Spleen (tissue), 11 donors: Measurements from ENCODE around the gene LRMDA. TPM values are rescaled to one million over a fixed set of nuclear protein-coding genes. Genes with fewer than 3 reads are reported as not detected.

Experiments
- DNase-seq: peaks from one replicate; pipeline ENCODE4 v3.0.0-alpha.2; 2020
- H3K27ac ChIP-seq, 8 donors: fragments of 200-600 bp; sonication (generic) in 7 of 8; 1 replicate in 4 of 8; 2 replicates in 4 of 8; pipeline versions ENCODE4 v1.5.0 to v1.8.0; 2016 to 2021; ENCODE audit warnings: inconsistent platforms in 4 of 8, mild to moderate bottlenecking in 4 of 8, moderate library complexity in 1 of 8
- H3K27me3 ChIP-seq, 7 donors: fragments of 200-600 bp; sonication (generic) in 6 of 7; replicated peaks in 1 of 7; 1 replicate in 4 of 7; 2 replicates in 3 of 7; pipeline versions ENCODE4 v1.5.0 to v1.8.0; 2016 to 2021; ENCODE audit warnings: inconsistent platforms in 3 of 7, mild to moderate bottlenecking in 1 of 7
- H3K36me3 ChIP-seq, 6 donors: fragments of 200-600 bp; sonication (generic) in 5 of 6; 1 replicate in 4 of 6; 2 replicates in 2 of 6; pipeline versions ENCODE4 v1.5.0 to v1.8.0; 2016 to 2021; ENCODE audit warnings: inconsistent platforms in 2 of 6
- H3K4me1 ChIP-seq, 6 donors: fragments of 200-600 bp; sonication (generic) in 5 of 6; 1 replicate in 3 of 6; 2 replicates in 3 of 6; pipeline versions ENCODE4 v1.5.0 to v1.8.0; 2016 to 2021; ENCODE audit warnings: inconsistent platforms in 3 of 6
- H3K4me3 ChIP-seq, 8 donors: fragments of 200-600 bp; sonication (generic) in 7 of 8; 1 replicate in 4 of 8; 2 replicates in 4 of 8; pipeline versions ENCODE4 v1.5.0 to v1.8.0; 2016 to 2021; ENCODE audit warnings: inconsistent platforms in 4 of 8, mild to moderate bottlenecking in 4 of 8, moderate library complexity in 2 of 8
- H3K9me3 ChIP-seq, 8 donors: fragments of 200-600 bp; sonication (generic) in 7 of 8; 1 replicate in 4 of 8; 2 replicates in 4 of 8; pipeline versions ENCODE4 v1.5.0 to v1.8.0; 2016 to 2021; ENCODE audit warnings: inconsistent platforms in 4 of 8
- POLR2A ChIP-seq, 3 donors: fragments of 450-650 bp; IDR thresholded peaks; one replicate each; pipeline ENCODE4 v1.5.1; 2017; ENCODE audit warnings: antibody characterized with exemption in 3 of 3, mild to moderate bottlenecking in 1 of 3
- POLR2AphosphoS5 ChIP-seq, 3 donors: sonication (generic); formaldehyde crosslinking; IDR thresholded peaks; one replicate each; pipeline ENCODE4 v1.5.1; 2017; ENCODE audit warnings: antibody characterized with exemption in 3 of 3
- whole genome bisulfite sequencing, 5 donors: extraction: QIAGEN DNeasy Blood & Tissue Kit in 3 of 5; methylation state at CpG; one replicate each; pipeline versions ENCODE4 v1.1.5 to v1.1.7; 2013 to 2018; 5-methylcytosine and 5-hydroxymethylcytosine counted together
- intact Hi-C: fragments of 100-400 bp; cut with DNase I; formaldehyde crosslinking; loops from one replicate; pipeline ENCODE4 v1.15.0; 2023; ENCODE audit warnings: low total_unique reads
- polyA plus RNA-seq, 3 donors: library from polyadenylated mRNA; stranded (reverse); fragments of 200-250 nt; gene quantifications; one replicate each; pipeline ENCODE4 v1.2.1, GENCODE V29; 2013
- total RNA-seq, 7 donors: library from RNA; depleted of rRNA in 3 of 7; stranded (reverse); fragments of >200 nt in 3 of 7; fragmentation: NEBNext Ultra II Directional in 4 of 7; extraction: Animal tissue kit (Norgen Biotek cat#: 25700) in 4 of 7; gene quantifications; one replicate each; pipeline versions ENCODE4 v1.1.0 to v1.2.1, GENCODE V29; 2016 to 2021
- TF ChIP-seq, protein P1 (sequence below), 11 experiments: fragments of 200-600 bp in 7 of 11; fragments of 450-650 bp in 4 of 11; sonication (generic) in 4 of 11; IDR thresholded peaks in 8 of 11; conservative IDR thresholded peaks in 3 of 11; 1 replicate in 7 of 11; 2 replicates in 4 of 11; pipeline versions ENCODE4 v1.4.0 to v1.8.0; 2016 to 2021; ENCODE audit warnings: antibody characterized with exemption in 11 of 11, inconsistent platforms in 4 of 11, mild to moderate bottlenecking in 1 of 11
- donor health status: healthy with polysubstance abuse.
- donor health status: DM: no; HTN: no; CAD: no; lungs with moderate emphysema.
- donor health status: DM: no; HTN: no; CAD: no.
- donor health status: Bipolar disorder and iron deficiency.
- donor health status: healthy.
- donor health status: DM: no; HTN: no; CAD: no.
- donor health status: DM: yes; HTN: yes; CAD: no.

The LRMDA gene
- total and polyA plus RNA-seq, 10 donors = 7.3 to 46.6 (median 28.2) TPM

DNA sequence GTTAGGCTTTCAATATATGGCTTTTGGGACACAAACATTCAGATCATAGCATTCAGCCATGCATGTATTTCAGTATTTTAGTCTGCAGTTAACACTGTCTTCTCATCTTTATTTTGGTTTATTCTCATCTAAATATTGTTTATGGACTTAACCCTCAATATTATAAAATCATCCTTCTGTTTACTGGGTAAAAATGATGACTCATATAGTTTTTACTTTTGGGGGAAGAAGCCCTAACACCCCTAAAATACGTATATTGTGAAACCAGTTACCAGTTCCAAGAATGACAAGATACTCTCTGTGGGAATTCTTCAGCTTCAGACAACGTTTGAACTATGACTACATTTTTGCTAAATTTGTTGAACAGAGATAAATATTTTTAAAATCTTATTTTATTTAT is 505.4 kb downstream of the LRMDA start:
- intact Hi-C loops = no loop called here
- Histone ChIP-seq H3K27me3 (no peaks in the 10 kb centered on the region), H3K4me1 (peaks cover 0 to 9% (median 0%) of the 10 kb centered on the region in 6 donors), H3K36me3 (no peaks in the 10 kb centered on the region), H3K4me3 (no peak overlapping the region), H3K27ac (no peak overlapping the region), H3K9me3 (no peaks in the 10 kb centered on the region)
- WGBS, 5 donors = 29 to 64% (median 49%) methylated on average over 2 of the region's 2 CpGs
- no peak for DNase-seq
- TF ChIP-seq, protein P1, sequence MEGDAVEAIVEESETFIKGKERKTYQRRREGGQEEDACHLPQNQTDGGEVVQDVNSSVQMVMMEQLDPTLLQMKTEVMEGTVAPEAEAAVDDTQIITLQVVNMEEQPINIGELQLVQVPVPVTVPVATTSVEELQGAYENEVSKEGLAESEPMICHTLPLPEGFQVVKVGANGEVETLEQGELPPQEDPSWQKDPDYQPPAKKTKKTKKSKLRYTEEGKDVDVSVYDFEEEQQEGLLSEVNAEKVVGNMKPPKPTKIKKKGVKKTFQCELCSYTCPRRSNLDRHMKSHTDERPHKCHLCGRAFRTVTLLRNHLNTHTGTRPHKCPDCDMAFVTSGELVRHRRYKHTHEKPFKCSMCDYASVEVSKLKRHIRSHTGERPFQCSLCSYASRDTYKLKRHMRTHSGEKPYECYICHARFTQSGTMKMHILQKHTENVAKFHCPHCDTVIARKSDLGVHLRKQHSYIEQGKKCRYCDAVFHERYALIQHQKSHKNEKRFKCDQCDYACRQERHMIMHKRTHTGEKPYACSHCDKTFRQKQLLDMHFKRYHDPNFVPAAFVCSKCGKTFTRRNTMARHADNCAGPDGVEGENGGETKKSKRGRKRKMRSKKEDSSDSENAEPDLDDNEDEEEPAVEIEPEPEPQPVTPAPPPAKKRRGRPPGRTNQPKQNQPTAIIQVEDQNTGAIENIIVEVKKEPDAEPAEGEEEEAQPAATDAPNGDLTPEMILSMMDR (IDR thresholded peaks at IDR 0.05 in 8 of 11, conservative IDR thresholded peaks at IDR 0.05 in 3 of 11) = no peak
- TF ChIP-seq POLR2AphosphoS5 (IDR thresholded peaks at IDR 0.05) (no peak), POLR2A (IDR thresholded peaks at IDR 0.05) (no peak)

DNA sequence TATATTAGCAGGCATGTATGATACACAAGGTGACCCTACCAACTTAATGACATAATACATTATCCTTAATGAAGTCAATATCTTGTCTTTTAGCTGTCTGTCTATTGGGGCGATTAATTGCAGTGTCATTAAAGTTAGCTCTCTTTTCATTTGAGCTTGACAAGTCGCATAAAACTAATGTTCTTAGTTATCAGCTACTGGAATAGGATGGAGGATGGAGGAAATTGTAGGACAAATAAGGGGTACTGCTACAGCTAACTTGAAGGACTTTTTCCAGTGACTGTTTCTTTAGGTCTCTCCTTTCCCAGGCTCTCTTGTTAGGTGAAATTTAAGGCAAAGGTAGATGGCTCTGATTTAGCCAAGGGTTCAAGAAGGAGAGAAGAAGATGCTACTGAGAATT is 506.4 kb downstream of the LRMDA start:
- Histone ChIP-seq H3K36me3 (no peaks in the 10 kb centered on the region), H3K9me3 (no peaks in the 10 kb centered on the region), H3K4me1 (peaks cover 0 to 9% (median 0%) of the 10 kb centered on the region in 6 donors), H3K4me3 (no peak overlapping the region), H3K27me3 (no peaks in the 10 kb centered on the region), H3K27ac (no peak overlapping the region)
- 85 to 93% (median 88%) methylated on average over 2 of the region's 2 CpGs for WGBS, 5 donors
- TF ChIP-seq, protein P1 (IDR thresholded peaks at IDR 0.05 in 8 of 11, conservative IDR thresholded peaks at IDR 0.05 in 3 of 11) = no peak
- TF ChIP-seq POLR2A (IDR thresholded peaks at IDR 0.05) (no peak), POLR2AphosphoS5 (IDR thresholded peaks at IDR 0.05) (no peak)
- intact Hi-C loops = no loop called here
- DNase-seq = no peak

DNA sequence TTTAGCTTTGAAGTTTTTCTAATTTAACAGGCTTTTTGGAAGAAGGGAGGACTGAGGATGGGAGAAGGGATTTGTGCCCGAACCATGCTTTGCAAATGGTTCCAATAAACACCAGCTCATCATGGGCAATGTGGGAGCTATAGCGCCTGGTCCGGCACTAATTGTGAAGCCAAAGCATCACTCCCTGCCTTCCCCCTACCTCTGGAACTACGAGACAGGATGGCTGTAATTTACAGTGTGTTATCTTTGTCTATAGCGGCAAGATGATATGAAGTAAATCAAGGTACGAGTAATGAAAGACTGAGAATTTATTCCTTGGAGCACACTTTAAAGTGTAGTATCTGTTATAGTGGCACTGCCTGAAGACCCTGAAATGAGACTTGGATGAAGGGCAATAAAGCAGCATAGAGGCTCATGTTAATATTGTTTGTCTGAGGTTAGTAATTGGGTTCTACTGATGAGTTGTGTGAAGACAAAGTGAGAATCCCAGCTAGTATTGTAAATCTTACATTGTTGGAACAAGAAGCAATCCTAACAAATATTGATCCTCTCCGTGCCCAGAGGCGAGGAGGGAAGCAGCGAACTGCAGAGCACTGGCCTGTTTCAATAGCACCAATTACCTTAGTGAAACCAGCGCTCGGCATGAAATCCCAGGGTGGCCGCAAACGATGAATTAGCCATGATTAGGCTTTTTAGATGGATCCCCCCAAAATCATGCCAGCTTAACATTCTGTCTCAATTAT is 507.1 kb downstream of the LRMDA start:
- no peaks in the 10 kb centered on the region for H3K36me3 ChIP-seq
- peaks cover 0 to under 1% (median 0%) of the 10 kb centered on the region in 8 donors for H3K9me3 ChIP-seq
- H3K27me3 ChIP-seq = no peaks in the 10 kb centered on the region
- no peak overlapping the region for H3K4me3 ChIP-seq
- no peak for TF ChIP-seq POLR2AphosphoS5 (IDR thresholded peaks at IDR 0.05)
- TF ChIP-seq, protein P1 (IDR thresholded peaks at IDR 0.05 in 8 of 11, conservative IDR thresholded peaks at IDR 0.05 in 3 of 11) = no peak
- no peak for TF ChIP-seq POLR2A (IDR thresholded peaks at IDR 0.05)
- intact Hi-C loops = no loop called here
- no peak for DNase-seq
- H3K4me1 ChIP-seq = peaks cover 0 to 9% (median 0%) of the 10 kb centered on the region in 6 donors
- no peak overlapping the region for H3K27ac ChIP-seq
- WGBS, 5 donors = 91 to 97% (median 96%) methylated on average over 13 of the region's 13 CpGs

DNA sequence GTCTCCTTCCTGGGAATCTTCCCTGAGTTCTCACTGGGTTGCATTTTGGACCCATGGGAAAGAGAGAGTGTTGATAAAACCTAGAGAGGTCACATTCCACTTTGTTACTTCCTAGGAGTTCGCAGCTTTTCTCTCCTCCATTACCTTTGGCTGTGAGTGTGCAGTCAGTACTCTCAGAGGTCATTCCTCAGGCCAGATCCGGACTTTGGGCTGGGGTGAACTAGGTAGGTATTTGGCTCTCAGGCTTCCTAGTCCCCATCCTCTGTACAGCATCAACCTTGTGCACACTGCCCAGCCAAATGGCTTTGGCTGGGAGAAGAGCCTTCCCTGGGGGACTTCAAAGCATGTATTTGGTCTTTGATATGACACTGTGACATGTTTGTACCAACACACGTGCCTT is 508.1 kb downstream of the LRMDA start:
- Histone ChIP-seq H3K36me3 (no peaks in the 10 kb centered on the region), H3K27me3 (no peaks in the 10 kb centered on the region), H3K27ac (no peak overlapping the region), H3K4me3 (no peak overlapping the region), H3K4me1 (peaks cover 0 to 9% (median 0%) of the 10 kb centered on the region in 6 donors), H3K9me3 (peaks cover 0 to 10% (median 0%) of the 10 kb centered on the region in 8 donors)
- WGBS, 5 donors = 73 to 86% (median 85%) methylated on average over 3 of the region's 3 CpGs
- no peak for TF ChIP-seq POLR2AphosphoS5 (IDR thresholded peaks at IDR 0.05)
- TF ChIP-seq POLR2A (IDR thresholded peaks at IDR 0.05) = no peak
- TF ChIP-seq, protein P1 (IDR thresholded peaks at IDR 0.05 in 8 of 11, conservative IDR thresholded peaks at IDR 0.05 in 3 of 11) = no peak
- intact Hi-C loops = no loop called here
- no peak for DNase-seq
